SK-N-SH treated with all-trans-retinoic acid at 6 μM for 48 hours (cell line): ENCODE results near the gene TCERG1L.
"Not testable (repeated sequence)": the region's sequence is repeated elsewhere in the genome, so short reads cannot be mapped to it uniquely, and the experiment has no call there.

Experiments used
- ATAC-seq: fragments of 200-7000 bp; cut with Tn5 transposase; 3 replicates; pipeline ENCODE4 v1.9.1; 2020; ENCODE audit warnings: mild to moderate bottlenecking, moderate library complexity
- ARNTL ChIP-seq: fragments of 450-650 bp; formaldehyde crosslinking; IDR thresholded peaks from 2 replicates; pipeline ENCODE4 v1.5.0; 2020; ENCODE audit warnings: low read depth, mild to moderate bottlenecking, moderate library complexity, borderline replicate concordance
- CSDC2 ChIP-seq: fragments of 250-450 bp; sonication (Bioruptor Pico); IDR thresholded peaks from 2 replicates; pipeline ENCODE4 v1.5.0; 2020; ENCODE audit warnings: mild to moderate bottlenecking, moderate library complexity
- ESRRG ChIP-seq: fragments of 250-450 bp; sonication (Bioruptor Pico); IDR thresholded peaks from 2 replicates; pipeline ENCODE4 v1.6.1; 2021; ENCODE audit warnings: mild to moderate bottlenecking
- ISL1 ChIP-seq: fragments of 250-450 bp; sonication (Bioruptor Pico); IDR thresholded peaks from 2 replicates; pipeline ENCODE4 v2.1.2; 2022; ENCODE audit warnings: mild to moderate bottlenecking, moderate library complexity
- OSR1 ChIP-seq: fragments of 250-450 bp; sonication (Bioruptor Pico); IDR thresholded peaks from 2 replicates; pipeline ENCODE4 v1.8.0; 2022; ENCODE audit warnings: moderate library complexity, mild to moderate bottlenecking, inconsistent platforms
- PPARA ChIP-seq: fragments of 250-450 bp; sonication (Bioruptor Pico); IDR thresholded peaks from 2 replicates; pipeline ENCODE4 v1.5.0; 2020; ENCODE audit warnings: mild to moderate bottlenecking, borderline replicate concordance
- RARB ChIP-seq: fragments of 250-450 bp; sonication (Bioruptor Pico); IDR thresholded peaks from 2 replicates; pipeline ENCODE4 v1.8.0; 2021; ENCODE audit warnings: mild to moderate bottlenecking, moderate library complexity
- SNAI2 ChIP-seq: fragments of 250-450 bp; sonication (Bioruptor Pico); IDR thresholded peaks from 2 replicates; pipeline ENCODE4 v1.5.0; 2020; ENCODE audit warnings: mild to moderate bottlenecking, moderate library complexity
- TCF4 ChIP-seq: fragments of 250-450 bp; sonication (Bioruptor Pico); IDR thresholded peaks from 2 replicates; pipeline ENCODE4 v1.8.0; 2021; ENCODE audit warnings: mild to moderate bottlenecking, moderate library complexity, borderline replicate concordance
- TOX ChIP-seq: fragments of 250-450 bp; sonication (Bioruptor Pico); IDR thresholded peaks from 2 replicates; pipeline ENCODE4 v1.8.0; 2021; ENCODE audit warnings: mild to moderate bottlenecking, moderate library complexity, borderline replicate concordance
- ZC3H10 ChIP-seq: fragments of 250-450 bp; sonication (Bioruptor Pico); IDR thresholded peaks from 2 replicates; pipeline ENCODE4 v1.5.1; 2021; ENCODE audit warnings: mild to moderate bottlenecking, moderate library complexity
- ZFP30 ChIP-seq: fragments of 450-650 bp; formaldehyde crosslinking; IDR thresholded peaks from 2 replicates; pipeline ENCODE4 v1.5.0; 2022; ENCODE audit warnings: mild to moderate bottlenecking, moderate library complexity
- ZNF565 ChIP-seq: fragments of 450-650 bp; formaldehyde crosslinking; conservative IDR thresholded peaks from 2 replicates; pipeline ENCODE4 v1.5.0; 2020; ENCODE audit warnings: low read depth, mild to moderate bottlenecking, moderate library complexity
- ZNF70 ChIP-seq: fragments of 450-650 bp; formaldehyde crosslinking; IDR thresholded peaks from 2 replicates; pipeline ENCODE4 v1.5.0; 2020; ENCODE audit warnings: mild to moderate bottlenecking, moderate library complexity
- ZNF8 ChIP-seq: fragments of 450-650 bp; formaldehyde crosslinking; IDR thresholded peaks from 2 replicates; pipeline ENCODE4 v1.5.0; 2020; ENCODE audit warnings: mild to moderate bottlenecking, moderate library complexity
- TF ChIP-seq, protein P1 (sequence below): fragments of 250-450 bp; sonication (Bioruptor Pico); IDR thresholded peaks from 2 replicates; pipeline ENCODE4 v1.5.1; 2021; ENCODE audit warnings: mild to moderate bottlenecking, moderate library complexity
- TF ChIP-seq, protein P2 (sequence below): fragments of 250-450 bp; sonication (Bioruptor Pico); IDR thresholded peaks from 2 replicates; pipeline ENCODE4 v1.8.0; 2021; ENCODE audit warnings: low read depth, mild to moderate bottlenecking, moderate library complexity, borderline replicate concordance
- TF ChIP-seq, protein P3 (sequence below): fragments of 250-450 bp; sonication (Bioruptor Pico); IDR thresholded peaks from 2 replicates; pipeline ENCODE4 v1.5.0; 2020; ENCODE audit warnings: mild to moderate bottlenecking, moderate library complexity

The TCERG1L gene

DNA sequence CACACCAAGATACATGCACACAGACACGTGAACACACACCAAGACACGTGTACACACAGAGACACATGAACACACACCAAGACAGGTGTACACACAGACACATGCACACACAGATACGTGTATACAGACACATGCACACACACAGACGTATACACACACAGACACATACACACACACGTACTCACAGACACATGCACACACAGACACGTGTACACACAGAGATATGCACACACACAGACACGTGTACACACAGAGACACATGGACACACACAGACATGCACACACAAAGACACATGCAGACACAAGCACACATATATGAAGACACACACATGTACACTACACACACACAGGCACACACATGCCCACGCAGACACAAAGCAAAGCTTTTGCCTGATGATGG lies 134.6 kb downstream of the TCERG1L start (continued):
- TF ChIP-seq, protein P1, sequence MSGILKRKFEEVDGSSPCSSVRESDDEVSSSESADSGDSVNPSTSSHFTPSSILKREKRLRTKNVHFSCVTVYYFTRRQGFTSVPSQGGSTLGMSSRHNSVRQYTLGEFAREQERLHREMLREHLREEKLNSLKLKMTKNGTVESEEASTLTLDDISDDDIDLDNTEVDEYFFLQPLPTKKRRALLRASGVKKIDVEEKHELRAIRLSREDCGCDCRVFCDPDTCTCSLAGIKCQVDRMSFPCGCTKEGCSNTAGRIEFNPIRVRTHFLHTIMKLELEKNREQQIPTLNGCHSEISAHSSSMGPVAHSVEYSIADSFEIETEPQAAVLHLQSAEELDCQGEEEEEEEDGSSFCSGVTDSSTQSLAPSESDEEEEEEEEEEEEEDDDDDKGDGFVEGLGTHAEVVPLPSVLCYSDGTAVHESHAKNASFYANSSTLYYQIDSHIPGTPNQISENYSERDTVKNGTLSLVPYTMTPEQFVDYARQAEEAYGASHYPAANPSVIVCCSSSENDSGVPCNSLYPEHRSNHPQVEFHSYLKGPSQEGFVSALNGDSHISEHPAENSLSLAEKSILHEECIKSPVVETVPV (CRISPR knock-in tag): no peak
- no peak for TF ChIP-seq PPARA (CRISPR knock-in tag)
- TF ChIP-seq, all 23 proteins: peak for 0

DNA sequence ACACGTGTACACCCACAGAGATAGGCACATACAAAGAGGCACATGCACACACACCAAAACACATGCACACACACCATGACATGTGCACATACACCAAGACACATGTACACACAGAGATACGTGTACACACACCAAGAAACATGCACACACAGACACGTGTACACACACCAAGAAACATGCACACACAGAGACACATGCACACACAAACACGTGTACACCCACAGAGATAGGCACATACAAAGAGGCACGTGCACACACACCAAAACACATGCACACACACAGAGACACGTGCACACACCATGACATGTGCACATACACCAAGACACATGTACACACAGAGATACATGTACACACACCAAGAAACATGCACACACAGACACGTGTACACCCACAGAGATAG lies 135.2 kb downstream of the TCERG1L start:
- not testable (repeated sequence) for ATAC-seq

DNA sequence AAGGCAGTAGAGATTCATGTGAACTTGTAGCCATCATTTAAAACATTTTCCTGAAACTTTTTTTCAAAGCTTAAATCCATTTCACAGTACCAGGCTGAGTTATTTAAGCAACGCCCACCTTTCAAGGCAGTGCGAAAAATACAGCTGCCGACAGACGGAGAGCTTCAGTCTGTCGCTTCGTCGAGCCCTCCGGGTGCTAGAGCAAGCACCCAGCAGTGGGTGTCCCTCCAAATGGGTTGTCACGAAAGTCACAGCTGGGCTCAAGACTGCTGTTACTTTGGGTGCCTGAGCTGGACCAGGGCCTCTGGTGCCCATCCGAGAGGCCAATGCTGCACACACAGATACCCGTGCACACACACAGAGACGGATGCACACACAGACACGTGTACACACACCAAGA lies 135.6 kb downstream of the TCERG1L start:
- ATAC-seq: no peak
- TF ChIP-seq SNAI2 (no peak), ZFP30 (CRISPR knock-in tag) (no peak), ESRRG (CRISPR knock-in tag) (no peak), ZNF70 (CRISPR knock-in tag) (no peak), ARNTL (no peak), RARB (CRISPR knock-in tag) (no peak), ZNF8 (CRISPR knock-in tag) (no peak), TCF4 (no peak), TOX (CRISPR knock-in tag) (no peak), CSDC2 (CRISPR knock-in tag) (no peak), OSR1 (CRISPR knock-in tag) (no peak), ZC3H10 (CRISPR knock-in tag) (no peak)
- TF ChIP-seq, protein P1 (CRISPR knock-in tag): no peak
- TF ChIP-seq, protein P2, sequence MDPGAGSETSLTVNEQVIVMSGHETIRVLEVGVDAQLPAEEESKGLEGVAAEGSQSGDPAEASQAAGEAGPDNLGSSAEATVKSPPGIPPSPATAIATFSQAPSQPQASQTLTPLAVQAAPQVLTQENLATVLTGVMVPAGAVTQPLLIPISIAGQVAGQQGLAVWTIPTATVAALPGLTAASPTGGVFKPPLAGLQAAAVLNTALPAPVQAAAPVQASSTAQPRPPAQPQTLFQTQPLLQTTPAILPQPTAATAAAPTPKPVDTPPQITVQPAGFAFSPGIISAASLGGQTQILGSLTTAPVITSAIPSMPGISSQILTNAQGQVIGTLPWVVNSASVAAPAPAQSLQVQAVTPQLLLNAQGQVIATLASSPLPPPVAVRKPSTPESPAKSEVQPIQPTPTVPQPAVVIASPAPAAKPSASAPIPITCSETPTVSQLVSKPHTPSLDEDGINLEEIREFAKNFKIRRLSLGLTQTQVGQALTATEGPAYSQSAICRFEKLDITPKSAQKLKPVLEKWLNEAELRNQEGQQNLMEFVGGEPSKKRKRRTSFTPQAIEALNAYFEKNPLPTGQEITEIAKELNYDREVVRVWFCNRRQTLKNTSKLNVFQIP: no peak
- TF ChIP-seq, protein P3, sequence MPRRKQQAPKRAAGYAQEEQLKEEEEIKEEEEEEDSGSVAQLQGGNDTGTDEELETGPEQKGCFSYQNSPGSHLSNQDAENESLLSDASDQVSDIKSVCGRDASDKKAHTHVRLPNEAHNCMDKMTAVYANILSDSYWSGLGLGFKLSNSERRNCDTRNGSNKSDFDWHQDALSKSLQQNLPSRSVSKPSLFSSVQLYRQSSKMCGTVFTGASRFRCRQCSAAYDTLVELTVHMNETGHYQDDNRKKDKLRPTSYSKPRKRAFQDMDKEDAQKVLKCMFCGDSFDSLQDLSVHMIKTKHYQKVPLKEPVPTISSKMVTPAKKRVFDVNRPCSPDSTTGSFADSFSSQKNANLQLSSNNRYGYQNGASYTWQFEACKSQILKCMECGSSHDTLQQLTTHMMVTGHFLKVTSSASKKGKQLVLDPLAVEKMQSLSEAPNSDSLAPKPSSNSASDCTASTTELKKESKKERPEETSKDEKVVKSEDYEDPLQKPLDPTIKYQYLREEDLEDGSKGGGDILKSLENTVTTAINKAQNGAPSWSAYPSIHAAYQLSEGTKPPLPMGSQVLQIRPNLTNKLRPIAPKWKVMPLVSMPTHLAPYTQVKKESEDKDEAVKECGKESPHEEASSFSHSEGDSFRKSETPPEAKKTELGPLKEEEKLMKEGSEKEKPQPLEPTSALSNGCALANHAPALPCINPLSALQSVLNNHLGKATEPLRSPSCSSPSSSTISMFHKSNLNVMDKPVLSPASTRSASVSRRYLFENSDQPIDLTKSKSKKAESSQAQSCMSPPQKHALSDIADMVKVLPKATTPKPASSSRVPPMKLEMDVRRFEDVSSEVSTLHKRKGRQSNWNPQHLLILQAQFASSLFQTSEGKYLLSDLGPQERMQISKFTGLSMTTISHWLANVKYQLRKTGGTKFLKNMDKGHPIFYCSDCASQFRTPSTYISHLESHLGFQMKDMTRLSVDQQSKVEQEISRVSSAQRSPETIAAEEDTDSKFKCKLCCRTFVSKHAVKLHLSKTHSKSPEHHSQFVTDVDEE (CRISPR knock-in tag): no peak

DNA sequence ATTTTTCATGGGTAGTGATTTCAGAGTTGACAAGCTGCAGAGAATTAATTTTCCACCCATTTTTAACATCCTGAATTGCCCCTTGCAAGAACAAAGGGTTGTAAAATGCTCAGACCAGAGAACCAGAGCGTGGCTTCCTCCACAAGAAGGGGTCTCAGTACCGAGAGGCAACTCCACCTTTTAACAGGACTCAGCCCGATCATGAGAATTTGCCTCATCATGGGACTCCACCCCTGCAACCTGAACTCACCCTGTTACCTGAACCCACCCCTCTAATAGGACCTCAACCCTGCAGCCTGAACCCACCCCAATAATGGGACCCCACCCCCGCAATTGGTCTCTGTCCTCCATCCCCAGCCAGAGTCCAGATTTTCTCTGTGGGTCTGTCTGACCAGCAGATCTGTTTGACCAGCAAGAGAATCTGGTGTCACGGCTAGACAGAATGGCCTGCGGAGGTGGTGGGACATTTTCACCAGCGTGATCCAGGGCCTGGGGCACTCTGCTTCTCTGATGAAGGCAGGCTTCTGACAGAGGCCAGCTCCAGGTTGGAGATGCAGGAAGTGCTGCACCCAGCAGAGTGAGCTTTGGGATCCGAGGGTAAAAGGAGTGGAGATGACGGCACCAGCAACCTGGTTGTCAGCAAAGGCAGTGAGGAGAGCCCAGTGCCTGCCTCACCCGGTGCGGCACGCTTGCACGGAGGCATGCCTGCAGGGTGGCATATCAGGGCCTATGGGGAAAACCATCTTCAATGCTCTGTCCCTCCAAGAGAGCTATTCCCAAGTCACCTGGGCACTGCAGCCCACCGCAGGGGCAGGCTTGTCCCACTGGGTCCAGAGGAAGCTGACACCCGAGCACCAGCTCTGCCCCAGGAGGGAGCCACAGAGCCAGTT lies 136.6 kb downstream of the TCERG1L start:
- no peak for TF ChIP-seq ISL1
- no peak for TF ChIP-seq ESRRG (CRISPR knock-in tag)
- no peak for ATAC-seq

DNA sequence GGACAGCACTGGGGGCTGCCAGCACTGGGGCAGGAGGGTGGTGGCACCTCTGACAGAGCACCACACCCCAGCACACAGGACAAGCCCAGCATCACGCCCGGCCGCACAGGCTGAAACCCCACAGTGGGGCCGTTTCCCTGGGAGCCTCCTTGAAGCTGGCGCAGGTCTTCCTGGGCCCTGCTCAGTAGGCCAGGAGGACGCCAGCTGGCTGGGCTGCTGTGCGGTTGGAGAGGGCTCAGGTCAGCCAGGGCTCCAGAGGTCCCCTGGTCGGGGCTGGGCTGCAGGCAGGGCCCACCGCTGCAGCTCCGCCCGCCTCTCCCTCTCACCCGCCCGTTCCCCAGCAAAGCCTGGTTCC lies 137.3 kb downstream of the TCERG1L start:
- TF ChIP-seq TOX (CRISPR knock-in tag): no peak
- no peak for TF ChIP-seq OSR1 (CRISPR knock-in tag)
- TF ChIP-seq, protein P3 (CRISPR knock-in tag): no peak
- TF ChIP-seq RARB (CRISPR knock-in tag): no peak
- TF ChIP-seq, protein P2: no peak
- TF ChIP-seq ZNF565 (CRISPR knock-in tag): no peak
- no peak for ATAC-seq
